Breast epithelium (tissue), 3 donors: ENCODE data around the gene SEC63.

Experiments
- CTCF ChIP-seq, 3 donors: fragments of 450-650 bp; IDR thresholded peaks; one replicate each; pipeline ENCODE4 v1.5.1; 2016 to 2017; ENCODE audit warnings: antibody characterized with exemption in 3 of 3, mild to moderate bottlenecking in 3 of 3, moderate library complexity in 3 of 3
- POLR2AphosphoS5 ChIP-seq, 3 donors: sonication (generic); formaldehyde crosslinking; IDR thresholded peaks; one replicate each; pipeline ENCODE4 v1.6.1; 2017; ENCODE audit warnings: antibody characterized with exemption in 3 of 3

DNA sequence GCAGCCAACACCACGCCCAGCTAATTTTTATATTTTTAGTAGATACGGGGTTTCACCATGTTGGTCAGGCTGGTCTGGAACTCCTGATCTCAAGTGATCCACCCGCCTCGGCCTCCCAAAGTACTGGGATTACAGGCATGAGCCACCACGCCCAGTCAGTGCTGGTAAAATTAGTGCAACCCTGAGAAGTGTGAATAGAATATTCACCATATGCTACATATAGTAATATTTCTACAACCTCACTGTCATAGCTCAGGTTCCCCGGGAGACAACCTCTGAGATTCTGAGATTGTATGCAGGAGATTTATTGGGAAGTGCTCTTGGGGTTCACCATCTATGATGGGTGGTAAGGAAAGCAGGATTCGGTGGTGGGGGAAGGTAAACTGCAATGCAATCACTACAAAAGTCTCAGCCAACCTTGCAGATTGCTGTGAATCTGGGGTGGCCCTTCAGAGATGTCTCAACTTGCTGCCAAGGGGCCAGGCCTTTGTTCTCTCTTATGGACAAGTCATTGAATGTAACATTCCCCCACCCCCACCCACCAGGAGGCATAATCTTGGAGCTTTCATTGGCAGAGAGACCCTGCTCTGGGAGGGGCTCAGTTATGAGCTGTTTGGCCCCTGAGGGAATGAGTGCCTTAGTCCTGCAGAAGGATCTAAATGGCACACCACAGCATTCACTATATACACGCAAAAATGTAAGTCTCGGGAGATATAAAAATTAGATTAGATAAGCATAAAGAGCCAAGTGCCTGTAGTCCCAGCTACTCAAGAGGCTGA, 34.0 kb upstream of the SEC63 start:
- TF ChIP-seq CTCF (IDR thresholded peaks at IDR 0.05) (no peak), POLR2AphosphoS5 (IDR thresholded peaks at IDR 0.05) (no peak)
